H9 (cell line): Measurements from ENCODE around the gene EGFR. TPM values are rescaled to one million over a fixed set of nuclear protein-coding genes. Genes with fewer than 3 reads are reported as not detected.

Experiments
- DNase-seq: peaks from one replicate; pipeline ENCODE4 v3.0.0-alpha.2; 2017
- H2AFZ ChIP-seq: one replicate; pipeline ENCODE4 v1.6.1; 2013; ENCODE audit warnings: mild to moderate bottlenecking, low read length, control low read depth, moderate library complexity
- H2AK5ac ChIP-seq: 2 replicates; pipeline ENCODE4 v1.6.1; 2013; ENCODE audit warnings: low read length, control low read depth, mixed read lengths; ENCODE audit not compliant: insufficient read length
- H2BK120ac ChIP-seq: one replicate; pipeline ENCODE4 v1.6.1; 2013; ENCODE audit warnings: low read depth, mild to moderate bottlenecking, low read length, control low read depth, inconsistent platforms; ENCODE audit not compliant: poor library complexity, severe bottlenecking
- H2BK12ac ChIP-seq: 2 replicates; pipeline ENCODE4 v1.6.1; 2013; ENCODE audit warnings: low read length, control low read depth, mixed read lengths, low read depth; ENCODE audit not compliant: insufficient read length
- H2BK15ac ChIP-seq: 2 replicates; pipeline ENCODE4 v1.6.1; 2013; ENCODE audit warnings: low read depth, low read length, control low read depth
- H2BK20ac ChIP-seq: one replicate; pipeline ENCODE4 v1.6.1; 2013; ENCODE audit warnings: low read depth, mild to moderate bottlenecking, low read length, control low read depth, inconsistent platforms; ENCODE audit not compliant: poor library complexity, severe bottlenecking
- H2BK5ac ChIP-seq: 2 replicates; pipeline ENCODE4 v1.6.1; 2013; ENCODE audit warnings: low read length, control low read depth, mixed read lengths; ENCODE audit not compliant: insufficient read length
- H3K14ac ChIP-seq: 2 replicates; pipeline ENCODE4 v1.6.1; 2013; ENCODE audit warnings: low read length, control low read depth; ENCODE audit not compliant: insufficient read depth
- H3K18ac ChIP-seq: 2 replicates; pipeline ENCODE4 v1.6.1; 2013; ENCODE audit warnings: low read depth, mild to moderate bottlenecking, mixed read lengths, low read length, control low read depth; ENCODE audit not compliant: insufficient read length
- H3K23ac ChIP-seq: 2 replicates; pipeline ENCODE4 v1.6.1; 2013; ENCODE audit warnings: low read length, control low read depth, mixed read lengths, low read depth; ENCODE audit not compliant: insufficient read length
- H3K23me2 ChIP-seq: 2 replicates; pipeline ENCODE4 v1.6.1; 2013; ENCODE audit warnings: low read depth, mild to moderate bottlenecking, mixed read lengths, low read length, control low read depth; ENCODE audit not compliant: insufficient read length, poor library complexity, severe bottlenecking
- H3K27ac ChIP-seq: 2 replicates; pipeline ENCODE4 v1.5.1; 2013; ENCODE audit warnings: low read length, control low read depth, mixed read lengths, low read depth; ENCODE audit not compliant: insufficient read length
- H3K27me3 ChIP-seq: 2 replicates; pipeline ENCODE4 v1.6.1; 2013; ENCODE audit warnings: low read length, control low read depth, inconsistent platforms; ENCODE audit not compliant: insufficient read depth
- H3K4ac ChIP-seq: 2 replicates; pipeline ENCODE4 v1.6.1; 2013; ENCODE audit warnings: low read depth, mild to moderate bottlenecking, control low read depth, inconsistent platforms, low read length, moderate library complexity
- H3K4me1 ChIP-seq: 2 replicates; pipeline ENCODE4 v1.6.1; 2013; ENCODE audit warnings: low read length, control low read depth, inconsistent platforms; ENCODE audit not compliant: insufficient read depth
- H3K4me2 ChIP-seq: 2 replicates; pipeline ENCODE4 v1.6.1; 2013; ENCODE audit warnings: low read length, control low read depth, mixed read lengths; ENCODE audit not compliant: insufficient read length, insufficient read depth
- H3K56ac ChIP-seq: 2 replicates; pipeline ENCODE4 v1.6.1; 2013; ENCODE audit warnings: low read depth, mild to moderate bottlenecking, mixed read lengths, low read length, control low read depth; ENCODE audit not compliant: insufficient read length
- H3K79me1 ChIP-seq: 2 replicates; pipeline ENCODE4 v1.6.1; 2013; ENCODE audit warnings: low read depth, mild to moderate bottlenecking, moderate library complexity, low read length, control low read depth, inconsistent platforms; ENCODE audit not compliant: insufficient read depth, poor library complexity, severe bottlenecking
- H3K79me2 ChIP-seq: 2 replicates; pipeline ENCODE4 v1.6.1; 2013; ENCODE audit warnings: low read length, control low read depth, inconsistent platforms; ENCODE audit not compliant: insufficient read depth
- H3K9ac ChIP-seq: 2 replicates; pipeline ENCODE4 v1.6.1; 2013; ENCODE audit warnings: low read length, control low read depth, mixed read lengths; ENCODE audit not compliant: insufficient read length; ENCODE audit errors: extremely low read depth
- H3K9me3 ChIP-seq: one replicate; pipeline ENCODE4 v1.6.1; 2013; ENCODE audit warnings: low read depth, low read length, inconsistent platforms; ENCODE audit not compliant: control insufficient read depth
- H3T11ph ChIP-seq: one replicate; pipeline ENCODE4 v1.6.1; 2013; ENCODE audit warnings: mild to moderate bottlenecking, low read length, control low read depth, inconsistent platforms
- H4K20me1 ChIP-seq: one replicate; pipeline ENCODE4 v1.6.1; 2013; ENCODE audit not compliant: control insufficient read depth, insufficient read length, insufficient read depth
- H4K5ac ChIP-seq: 2 replicates; pipeline ENCODE4 v1.6.1; 2013; ENCODE audit warnings: low read depth, mild to moderate bottlenecking, mixed read lengths, low read length, control low read depth; ENCODE audit not compliant: insufficient read length
- H4K8ac ChIP-seq: replicated peaks from 2 replicates; pipeline ENCODE4 v1.6.1; 2013; ENCODE audit warnings: low read length, control low read depth, mixed read lengths, low read depth; ENCODE audit not compliant: insufficient read length
- H4K91ac ChIP-seq: 2 replicates; pipeline ENCODE4 v1.6.1; 2013; ENCODE audit warnings: low read depth, mild to moderate bottlenecking, moderate library complexity, mixed read lengths, low read length, control low read depth; ENCODE audit not compliant: insufficient read length
- H3K27ac Mint-ChIP-seq, 3 experiments: 2 replicates in 2 of 3; 3 replicates in 1 of 3; pipeline ENCODE4 v1.8.0; 2020 to 2021; ENCODE audit warnings: mixed read lengths in 3 of 3, mild to moderate bottlenecking in 1 of 3, moderate library complexity in 1 of 3
- H3K27me3 Mint-ChIP-seq: 2 replicates; pipeline ENCODE4 v1.8.0; 2021; ENCODE audit warnings: low read depth, mild to moderate bottlenecking, moderate library complexity, mixed read lengths
- H3K36me3 Mint-ChIP-seq, 3 experiments: 2 replicates in 2 of 3; 3 replicates in 1 of 3; pipeline ENCODE4 v1.8.0; 2020 to 2021; ENCODE audit warnings: low read depth in 3 of 3, mixed read lengths in 3 of 3; ENCODE audit not compliant: insufficient read depth in 1 of 3
- H3K4me1 Mint-ChIP-seq, 2 experiments: 2 replicates each; pipeline ENCODE4 v1.8.0; 2020; ENCODE audit warnings: mixed read lengths in 2 of 2
- H3K4me3 Mint-ChIP-seq, 2 experiments: 2 replicates in 1 of 2; 3 replicates in 1 of 2; pipeline ENCODE4 v1.8.0; 2020 to 2021; ENCODE audit warnings: mild to moderate bottlenecking in 2 of 2, mixed read lengths in 2 of 2, moderate library complexity in 1 of 2
- H3K9me3 Mint-ChIP-seq, 2 experiments: 2 replicates in 1 of 2; 3 replicates in 1 of 2; pipeline ENCODE4 v1.8.0; 2020; ENCODE audit warnings: mild to moderate bottlenecking in 2 of 2, mixed read lengths in 2 of 2, moderate library complexity in 1 of 2
- total RNA-seq: library from RNA; stranded (reverse); gene quantifications from 2 replicates; pipeline ENCODE4 v1.2.1, GENCODE V29; 2021
- TF ChIP-seq, protein P1 (sequence below): fragments of 200-600 bp; sonication (generic); conservative IDR thresholded peaks from 3 replicates; pipeline ENCODE4 v1.8.0; 2021; ENCODE audit warnings: antibody characterized with exemption, mild to moderate bottlenecking

The EGFR gene
- total RNA-seq, 1 experiment from 2014 or later: 3.3 TPM

DNA sequence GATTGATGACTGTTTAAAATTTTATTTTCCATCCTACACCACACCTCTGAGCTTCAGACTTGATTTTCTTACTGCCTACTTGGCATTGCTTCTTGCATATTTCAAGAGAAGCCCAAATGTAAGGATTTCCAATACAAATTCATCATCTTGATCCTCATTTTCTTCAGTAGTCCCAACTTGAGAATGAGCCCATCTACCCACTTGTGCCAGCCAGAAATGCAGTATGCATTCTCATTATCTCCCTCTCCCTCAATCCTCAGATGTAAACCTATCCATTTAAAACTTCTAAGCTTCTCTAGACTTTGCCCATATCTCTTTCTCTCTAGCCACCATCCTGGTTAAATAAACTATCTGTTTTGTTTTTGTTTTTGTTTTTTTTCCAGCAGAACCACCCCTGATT is 22.4 kb upstream of the EGFR start:
- H3K23me2 ChIP-seq: no peaks in the 10 kb centered on the region
- H3K27ac ChIP-seq: no peak overlapping the region
- peaks cover 4% of the 10 kb centered on the region in 2 experiments; a peak in 3 of 4 replicates for H3K4me1 Mint-ChIP-seq
- H3K56ac ChIP-seq: no peak overlapping the region
- no peak overlapping the region for H4K5ac ChIP-seq
- TF ChIP-seq, protein P1, sequence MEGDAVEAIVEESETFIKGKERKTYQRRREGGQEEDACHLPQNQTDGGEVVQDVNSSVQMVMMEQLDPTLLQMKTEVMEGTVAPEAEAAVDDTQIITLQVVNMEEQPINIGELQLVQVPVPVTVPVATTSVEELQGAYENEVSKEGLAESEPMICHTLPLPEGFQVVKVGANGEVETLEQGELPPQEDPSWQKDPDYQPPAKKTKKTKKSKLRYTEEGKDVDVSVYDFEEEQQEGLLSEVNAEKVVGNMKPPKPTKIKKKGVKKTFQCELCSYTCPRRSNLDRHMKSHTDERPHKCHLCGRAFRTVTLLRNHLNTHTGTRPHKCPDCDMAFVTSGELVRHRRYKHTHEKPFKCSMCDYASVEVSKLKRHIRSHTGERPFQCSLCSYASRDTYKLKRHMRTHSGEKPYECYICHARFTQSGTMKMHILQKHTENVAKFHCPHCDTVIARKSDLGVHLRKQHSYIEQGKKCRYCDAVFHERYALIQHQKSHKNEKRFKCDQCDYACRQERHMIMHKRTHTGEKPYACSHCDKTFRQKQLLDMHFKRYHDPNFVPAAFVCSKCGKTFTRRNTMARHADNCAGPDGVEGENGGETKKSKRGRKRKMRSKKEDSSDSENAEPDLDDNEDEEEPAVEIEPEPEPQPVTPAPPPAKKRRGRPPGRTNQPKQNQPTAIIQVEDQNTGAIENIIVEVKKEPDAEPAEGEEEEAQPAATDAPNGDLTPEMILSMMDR: no peak
- peaks cover 5% of the 10 kb centered on the region for H3K27me3 Mint-ChIP-seq
- no peak overlapping the region for H3K14ac ChIP-seq
- H3K27ac Mint-ChIP-seq: no peak overlapping the region
- no peaks in the 10 kb centered on the region for H4K20me1 ChIP-seq
- H3K18ac ChIP-seq: no peak overlapping the region
- no peak overlapping the region for H2BK120ac ChIP-seq
- no peak overlapping the region for H2AFZ ChIP-seq
- no peak overlapping the region for H2AK5ac ChIP-seq
- H2BK20ac ChIP-seq: no peak overlapping the region
- no peaks in the 10 kb centered on the region for H3K27me3 ChIP-seq
- H3K4me2 ChIP-seq: no peak overlapping the region
- no peaks in the 10 kb centered on the region for H3K9me3 Mint-ChIP-seq
- H3K9me3 ChIP-seq: no peaks in the 10 kb centered on the region
- no peaks in the 10 kb centered on the region for H3K79me1 ChIP-seq
- H2BK15ac ChIP-seq: no peak overlapping the region
- no peak overlapping the region for H3K4ac ChIP-seq
- no peak overlapping the region for H2BK12ac ChIP-seq
- H4K8ac ChIP-seq: no peak overlapping the region
- H3K36me3 Mint-ChIP-seq: no peaks in the 10 kb centered on the region
- H3K79me2 ChIP-seq: no peaks in the 10 kb centered on the region
- no peak overlapping the region for H3K9ac ChIP-seq
- H2BK5ac ChIP-seq: no peak overlapping the region
- no peak overlapping the region for H3K23ac ChIP-seq
- H3K4me1 ChIP-seq: no peaks in the 10 kb centered on the region
- DNase-seq: no peak
- H3K4me3 Mint-ChIP-seq: no peak overlapping the region
- H4K91ac ChIP-seq: no peak overlapping the region
- H3T11ph ChIP-seq: no peak overlapping the region
